Naive thymus-derived CD4-positive, alpha-beta T cell (primary cell): ENCODE data around the gene CDC42SE2. TPM values are rescaled to one million over a fixed set of nuclear protein-coding genes. Genes with fewer than 3 reads are reported as not detected.

Source experiments
- ATAC-seq: fragments of 150-1000 bp; cut with Tn5 transposase; 2 replicates; pipeline ENCODE4 v1.10.0; 2021; ENCODE audit warnings: mild to moderate bottlenecking, moderate library complexity
- CTCF ChIA-PET: fragments of 350-600 bp; sonication (Branson Sonifier 250); formaldehyde crosslinking; loops from one replicate; lab custom pipeline; 2021; ENCODE audit warnings: antibody characterized with exemption; lab: Charles Lee
- POLR2A ChIA-PET: fragments of 350-600 bp; sonication (Branson Sonifier 250); formaldehyde crosslinking; loops from one replicate; lab custom pipeline; 2021; ENCODE audit warnings: antibody characterized with exemption, inconsistent platforms; lab: Charles Lee
- DNase-seq, 9 donors: peaks; one replicate each; pipeline versions ENCODE4 v3.0.0 to v3.0.0-alpha.2; 2020 to 2022; ENCODE audit warnings: mixed read lengths in 1 of 9
- H3K27ac ChIP-seq: one replicate; pipeline ENCODE4 v1.7.0; 2013; ENCODE audit warnings: mild to moderate bottlenecking, low read depth, low read length, moderate library complexity
- H3K27me3 ChIP-seq, 2 donors: one replicate each; pipeline ENCODE4 v1.7.0; 2013; ENCODE audit warnings: low read length in 2 of 2, mild to moderate bottlenecking in 2 of 2, moderate library complexity in 2 of 2; ENCODE audit not compliant: control insufficient read depth in 2 of 2, insufficient read depth in 2 of 2
- H3K36me3 ChIP-seq, 3 experiments: 1 replicate in 2 of 3; 2 replicates in 1 of 3; pipeline ENCODE4 v1.7.0; 2013; ENCODE audit warnings: low read length in 3 of 3, mild to moderate bottlenecking in 3 of 3, moderate library complexity in 1 of 3; ENCODE audit not compliant: insufficient read depth in 3 of 3, control insufficient read depth in 2 of 3
- H3K4me1 ChIP-seq, 2 donors: one replicate each; pipeline ENCODE4 v1.7.0; 2013; ENCODE audit warnings: low read length in 2 of 2, mild to moderate bottlenecking in 2 of 2, moderate library complexity in 1 of 2; ENCODE audit not compliant: control insufficient read depth in 2 of 2, insufficient read depth in 2 of 2
- H3K4me3 ChIP-seq: 2 replicates; pipeline ENCODE4 v1.7.0; 2013; ENCODE audit warnings: mild to moderate bottlenecking, low read length
- H3K9me3 ChIP-seq, 3 experiments: 1 replicate in 2 of 3; 2 replicates in 1 of 3; pipeline ENCODE4 v1.7.0; 2013; ENCODE audit warnings: low read length in 3 of 3; ENCODE audit not compliant: control insufficient read depth in 2 of 3
- H3K27ac Mint-ChIP-seq, 9 donors: one replicate each; pipeline ENCODE4 v1.8.0; 2020 to 2022; ENCODE audit warnings: mixed read lengths in 9 of 9, mild to moderate bottlenecking in 8 of 9, moderate library complexity in 5 of 9, inconsistent platforms in 2 of 9
- H3K27me3 Mint-ChIP-seq, 5 donors: one replicate each; pipeline ENCODE4 v1.8.0; 2021 to 2022; ENCODE audit warnings: mixed read lengths in 5 of 5, mild to moderate bottlenecking in 1 of 5
- H3K36me3 Mint-ChIP-seq, 5 donors: one replicate each; pipeline ENCODE4 v1.8.0; 2020 to 2022; ENCODE audit warnings: mixed read lengths in 5 of 5, mild to moderate bottlenecking in 3 of 5, inconsistent platforms in 1 of 5
- H3K4me1 Mint-ChIP-seq, 7 donors: one replicate each; pipeline ENCODE4 v1.8.0; 2020 to 2022; ENCODE audit warnings: mixed read lengths in 7 of 7, mild to moderate bottlenecking in 3 of 7, inconsistent platforms in 1 of 7
- H3K4me3 Mint-ChIP-seq, 10 donors: one replicate each; pipeline ENCODE4 v1.8.0; 2020 to 2022; ENCODE audit warnings: mild to moderate bottlenecking in 10 of 10, mixed read lengths in 10 of 10, moderate library complexity in 6 of 10, inconsistent platforms in 2 of 10
- H3K9me3 Mint-ChIP-seq, 11 donors: one replicate each; pipeline ENCODE4 v1.8.0; 2020 to 2022; ENCODE audit warnings: mixed read lengths in 11 of 11, mild to moderate bottlenecking in 4 of 11, inconsistent platforms in 1 of 11, moderate library complexity in 1 of 11
- intact Hi-C, 2 donors: fragments of 100-400 bp; cut with micrococcal nuclease; formaldehyde crosslinking; loops; one replicate each; pipeline ENCODE4 v1.15.1; 2023
- polyA plus RNA-seq, 2 donors: library from polyadenylated mRNA; unstranded; fragments of 300-500 nt; fragmentation: Illumina TruSeq; gene quantifications; one replicate each; pipeline ENCODE4 v1.2.3, GENCODE V29; 2021
- total RNA-seq, 6 experiments: library from RNA in 5 of 6; stranded (reverse) in 5 of 6; gene quantifications; 1 replicate in 5 of 6; 2 replicates in 1 of 6; pipeline ENCODE4 v1.2.3 and lab custom pipeline; 2021 to 2026

CDC42SE2 gene
- total and polyA plus RNA-seq, 7 experiments from 2014 or later, result 143 to 482 (median 244) TPM

GRCh38 chr5:131225282-131225974 lies 38.4 kb upstream of the CDC42SE2 start:
- Histone ChIP-seq H3K27me3 (no peaks in the 10 kb centered on the region), H3K9me3 (no peaks in the 10 kb centered on the region), H3K27ac (no peak overlapping the region), H3K4me1 (peaks cover 14 to 21% of the 10 kb centered on the region in 2 donors), H3K4me3 (no peak overlapping the region), H3K36me3 (no peaks in the 10 kb centered on the region)
- POLR2A ChIA-PET, result interaction anchor here (1.5 kb wide), 1 partner anchor 10 kb away, joined by 4 read pairs; no protein-coding TSS in a partner anchor
- no peak for ATAC-seq
- H3K27ac Mint-ChIP-seq, result no peak overlapping the region
- peaks cover 10 to 22% (median 17%) of the 10 kb centered on the region in 7 donors for H3K4me1 Mint-ChIP-seq
- no peaks in the 10 kb centered on the region for H3K9me3 Mint-ChIP-seq
- H3K4me3 Mint-ChIP-seq, result no peak overlapping the region
- peaks cover 0 to 4% (median 0%) of the 10 kb centered on the region in 5 donors for H3K36me3 Mint-ChIP-seq
- H3K27me3 Mint-ChIP-seq, result no peaks in the 10 kb centered on the region
- CTCF ChIA-PET, result interaction anchor here (1.0 to 1.2 kb wide), 2 partner anchors 26 kb away, joined by 3 read pairs; no protein-coding TSS in a partner anchor
- intact Hi-C loops, result loop anchor here in 1 of 2 donors (2.0 kb wide), 1 partner anchor 13 kb away; no protein-coding TSS in a partner anchor
- no peak for DNase-seq

DNA sequence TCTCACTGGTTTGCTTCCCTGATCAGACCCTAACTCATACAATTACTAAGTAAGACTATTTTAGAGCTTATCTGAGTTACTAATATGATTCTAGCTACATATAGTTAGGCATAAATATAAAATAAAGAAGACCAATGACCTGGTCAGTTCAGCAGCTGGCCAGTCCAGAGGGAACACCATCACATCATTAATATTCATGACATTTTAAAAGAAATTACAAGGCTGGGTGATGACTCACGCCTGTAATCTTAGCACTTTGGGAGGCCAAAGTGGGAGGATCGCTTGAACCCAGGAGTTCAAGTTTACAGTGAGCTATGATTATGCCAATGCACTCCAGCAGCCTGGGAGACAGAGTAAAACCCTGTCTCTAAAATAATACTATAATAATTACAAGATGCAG lies 37.0 kb upstream of the CDC42SE2 start:
- no peaks in the 10 kb centered on the region for H3K36me3 ChIP-seq
- H3K4me1 ChIP-seq, result peaks cover 14 to 24% of the 10 kb centered on the region in 2 donors
- H3K27ac ChIP-seq, result no peak overlapping the region
- Mint-ChIP-seq H3K9me3 (no peaks in the 10 kb centered on the region), H3K27ac (no peak overlapping the region), H3K36me3 (no peaks in the 10 kb centered on the region), H3K4me1 (peaks cover 12 to 32% (median 20%) of the 10 kb centered on the region in 7 donors), H3K27me3 (no peaks in the 10 kb centered on the region), H3K4me3 (no peak overlapping the region)
- no peak overlapping the region for H3K4me3 ChIP-seq
- no peaks in the 10 kb centered on the region for H3K27me3 ChIP-seq
- no peaks in the 10 kb centered on the region for H3K9me3 ChIP-seq
- DNase-seq (no peak), ATAC-seq (no peak)
- CTCF ChIA-PET, result interaction anchor here (0.8 kb wide), 1 partner anchor 17 kb away, joined by 4 read pairs; no protein-coding TSS in a partner anchor
- intact Hi-C loops, result no loop called here
- POLR2A ChIA-PET, result interaction anchor here (1.2 kb wide), 1 partner anchor 11 kb away, joined by 4 read pairs; no protein-coding TSS in a partner anchor

DNA sequence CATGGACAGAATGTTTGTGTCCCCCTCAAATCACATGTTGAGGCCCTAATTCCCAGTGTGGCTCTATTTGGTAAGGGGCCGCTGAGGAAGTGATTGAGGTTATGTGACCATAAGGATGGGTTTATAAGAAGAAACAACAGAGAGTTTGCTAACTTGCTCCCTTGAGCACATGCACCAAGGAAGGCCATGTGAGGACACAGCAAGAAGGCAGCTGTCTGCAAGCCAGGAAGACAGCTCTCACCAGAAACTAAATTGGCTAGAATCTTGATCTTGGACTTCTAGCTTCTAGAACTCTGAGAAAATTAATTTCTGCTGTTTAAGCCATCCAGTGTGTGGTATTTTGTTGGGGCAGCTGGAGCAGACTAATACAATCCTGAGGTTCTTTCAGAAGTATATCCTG lies 35.2 kb upstream of the CDC42SE2 start:
- ChIA-PET POLR2A (interaction anchor here (0.6 kb wide), 1 partner anchor 10 kb away, joined by 3 read pairs; no protein-coding TSS in a partner anchor), CTCF (interaction anchor here (0.6 kb wide), 2 partner anchors 174 to 214 kb away, joined by 4 read pairs; no protein-coding TSS in a partner anchor)
- H3K36me3 Mint-ChIP-seq, result peaks cover 0 to under 1% (median 0%) of the 10 kb centered on the region in 5 donors
- H3K9me3 Mint-ChIP-seq, result no peaks in the 10 kb centered on the region
- ATAC-seq, result no peak
- no peak overlapping the region for H3K4me3 Mint-ChIP-seq
- Histone ChIP-seq H3K36me3 (no peaks in the 10 kb centered on the region), H3K27me3 (no peaks in the 10 kb centered on the region), H3K9me3 (no peaks in the 10 kb centered on the region), H3K27ac (no peak overlapping the region), H3K4me1 (peaks cover 13 to 24% of the 10 kb centered on the region in 2 donors), H3K4me3 (no peak overlapping the region)
- H3K4me1 Mint-ChIP-seq, result peaks cover 6 to 32% (median 19%) of the 10 kb centered on the region in 7 donors
- no peak for DNase-seq
- no peak overlapping the region for H3K27ac Mint-ChIP-seq
- no peaks in the 10 kb centered on the region for H3K27me3 Mint-ChIP-seq
- intact Hi-C loops, result no loop called here

DNA sequence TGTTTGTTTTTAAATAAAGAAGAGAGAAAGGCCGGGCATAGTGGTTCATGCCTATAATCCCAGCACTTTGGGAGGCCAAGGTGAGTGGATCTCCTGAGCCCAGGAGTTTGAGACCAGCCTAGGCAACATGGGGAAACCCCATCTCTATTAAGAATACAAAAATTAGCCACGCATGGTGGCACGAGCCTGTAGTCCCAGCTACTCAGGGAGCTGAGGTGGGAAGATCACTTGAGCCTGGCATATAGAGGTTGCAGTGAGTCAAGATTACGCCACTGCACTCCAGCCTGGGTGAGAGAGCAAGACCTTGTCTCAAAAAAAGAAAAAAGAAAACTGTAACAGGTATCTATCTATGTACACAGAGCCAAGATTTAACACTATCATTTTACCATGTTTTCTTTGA lies 34.2 kb upstream of the CDC42SE2 start:
- Mint-ChIP-seq H3K36me3 (peaks cover 0 to 1% (median 0%) of the 10 kb centered on the region in 5 donors), H3K27ac (peak overlapping the region in 1 of 9 donors; percentile 47), H3K9me3 (no peaks in the 10 kb centered on the region), H3K4me3 (no peak overlapping the region), H3K27me3 (no peaks in the 10 kb centered on the region), H3K4me1 (peaks cover 6 to 32% (median 19%) of the 10 kb centered on the region in 7 donors)
- ATAC-seq, result no peak
- CTCF ChIA-PET, result no interaction called here
- no peak overlapping the region for H3K4me3 ChIP-seq
- DNase-seq, result no peak
- peaks cover 4 to 15% of the 10 kb centered on the region in 2 donors for H3K4me1 ChIP-seq
- H3K27ac ChIP-seq, result no peak overlapping the region
- intact Hi-C loops, result loop anchor here in 1 of 2 donors (2.0 kb wide), 1 partner anchor 19 kb away; no protein-coding TSS in a partner anchor
- H3K36me3 ChIP-seq, result no peaks in the 10 kb centered on the region
- no peaks in the 10 kb centered on the region for H3K27me3 ChIP-seq
- H3K9me3 ChIP-seq, result no peaks in the 10 kb centered on the region
- POLR2A ChIA-PET, result interaction anchor here (0.8 kb wide), 1 partner anchor 20 kb away, joined by 3 read pairs; no protein-coding TSS in a partner anchor

DNA sequence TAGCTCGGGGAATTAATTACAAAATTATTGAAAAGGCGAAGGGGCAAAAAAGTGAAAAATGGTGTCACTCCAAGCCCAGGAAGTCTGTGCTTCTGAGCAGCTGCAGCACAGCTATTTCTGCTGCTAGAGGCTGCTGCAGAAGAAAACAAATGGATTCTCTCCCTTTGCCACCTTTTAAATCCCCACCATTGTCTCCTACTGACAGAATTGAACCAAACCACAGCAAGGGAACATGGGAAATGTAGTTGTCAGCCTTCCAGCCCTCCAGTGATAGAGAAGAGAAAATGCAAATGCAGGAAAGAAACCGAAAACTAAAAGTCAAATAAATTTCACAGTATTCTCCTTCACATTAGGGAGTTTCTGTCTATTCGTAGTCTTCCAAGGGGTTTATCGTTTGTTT lies 33.4 kb upstream of the CDC42SE2 start:
- no peaks in the 10 kb centered on the region for H3K27me3 ChIP-seq
- intact Hi-C loops, result loop anchor here in 1 of 2 donors (2.0 kb wide), 1 partner anchor 20 kb away; no protein-coding TSS in a partner anchor
- Mint-ChIP-seq H3K27me3 (no peaks in the 10 kb centered on the region), H3K27ac (peak overlapping the region in 7 of 9 donors; percentile 26 to 72 (median 47)), H3K4me3 (peak overlapping the region in 3 of 10 donors; percentile 11 to 45 (median 24)), H3K9me3 (no peaks in the 10 kb centered on the region), H3K36me3 (peaks cover 0 to 5% (median 0%) of the 10 kb centered on the region in 5 donors), H3K4me1 (peaks cover 6 to 32% (median 19%) of the 10 kb centered on the region in 7 donors)
- H3K36me3 ChIP-seq, result no peaks in the 10 kb centered on the region
- H3K4me3 ChIP-seq, result no peak overlapping the region
- ATAC-seq (no peak), DNase-seq (no peak)
- ChIA-PET CTCF (no interaction called here), POLR2A (interaction anchor here (0.6 to 0.8 kb wide), 2 partner anchors 21 to 124 kb away, joined by 3 read pairs; no protein-coding TSS in a partner anchor)
- H3K27ac ChIP-seq, result no peak overlapping the region
- H3K4me1 ChIP-seq, result peaks cover 0 to 9% of the 10 kb centered on the region in 2 donors
- no peaks in the 10 kb centered on the region for H3K9me3 ChIP-seq

- peaks cover 0 to 8% (median 0%) of the 10 kb centered on the region in 5 donors for H3K36me3 Mint-ChIP-seq
- DNase-seq (no peak), ATAC-seq (no peak)
- H3K9me3 ChIP-seq, result no peaks in the 10 kb centered on the region
- intact Hi-C loops, result loop anchor here in 1 of 2 donors (2.0 kb wide), 1 partner anchor 15 kb away; no protein-coding TSS in a partner anchor
- ChIA-PET CTCF (interaction anchor here (0.8 to 1.7 kb wide), 2 partner anchors 11 to 177 kb away, joined by 3 to 4 read pairs; no protein-coding TSS in a partner anchor), POLR2A (interaction anchor here (0.6 to 1.6 kb wide), 2 partner anchors 11 to 35 kb away, joined by 3 to 4 read pairs; no protein-coding TSS in a partner anchor)
- H3K4me3 ChIP-seq, result no peak overlapping the region
- H3K27me3 ChIP-seq, result no peaks in the 10 kb centered on the region
- H3K4me1 Mint-ChIP-seq, result peaks cover 0 to 11% (median 2%) of the 10 kb centered on the region in 7 donors
- no peaks in the 10 kb centered on the region for H3K27me3 Mint-ChIP-seq
- H3K27ac ChIP-seq, result no peak overlapping the region
- no peaks in the 10 kb centered on the region for H3K4me1 ChIP-seq
- no peaks in the 10 kb centered on the region for H3K36me3 ChIP-seq
- H3K27ac Mint-ChIP-seq, result no peak overlapping the region
- H3K9me3 Mint-ChIP-seq, result peaks cover 0 to 6% (median 0%) of the 10 kb centered on the region in 11 donors
- no peak overlapping the region for H3K4me3 Mint-ChIP-seq
Measured at GRCh38 chr5:131239686-131240085, 24.2 kb upstream of the CDC42SE2 start.
